ENCODE data around the gene DSC1. TPM values are rescaled to one million over a fixed set of nuclear protein-coding genes. Genes with fewer than 3 reads are reported as not detected.

DSC1 gene
- total and polyA plus RNA-seq, 2 of the 13 experiments (the other 11 are each of a cell fraction or from before 2014, with no cell fraction given), result not detected

DNA sequence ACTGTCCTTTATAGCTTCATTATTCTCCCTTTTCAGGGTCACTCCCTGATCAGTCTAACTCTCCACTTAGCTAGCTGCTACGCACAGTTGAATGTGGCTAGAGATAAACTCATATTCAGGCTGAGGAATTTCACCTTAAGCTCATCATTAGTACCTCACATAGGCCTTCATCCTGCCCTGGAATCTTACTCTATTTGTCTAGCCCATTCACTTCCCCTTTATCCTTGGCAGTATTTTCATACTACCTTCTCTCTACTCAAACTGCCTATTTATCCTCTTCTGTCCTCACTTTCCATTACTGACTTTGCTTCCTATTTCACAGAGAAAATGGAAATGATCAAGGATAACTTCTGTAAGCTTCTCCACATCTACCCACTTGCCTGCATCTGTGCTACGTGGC lies 49.9 kb downstream of the DSC1 start (continued):
- TF ChIP-seq, protein P1, sequence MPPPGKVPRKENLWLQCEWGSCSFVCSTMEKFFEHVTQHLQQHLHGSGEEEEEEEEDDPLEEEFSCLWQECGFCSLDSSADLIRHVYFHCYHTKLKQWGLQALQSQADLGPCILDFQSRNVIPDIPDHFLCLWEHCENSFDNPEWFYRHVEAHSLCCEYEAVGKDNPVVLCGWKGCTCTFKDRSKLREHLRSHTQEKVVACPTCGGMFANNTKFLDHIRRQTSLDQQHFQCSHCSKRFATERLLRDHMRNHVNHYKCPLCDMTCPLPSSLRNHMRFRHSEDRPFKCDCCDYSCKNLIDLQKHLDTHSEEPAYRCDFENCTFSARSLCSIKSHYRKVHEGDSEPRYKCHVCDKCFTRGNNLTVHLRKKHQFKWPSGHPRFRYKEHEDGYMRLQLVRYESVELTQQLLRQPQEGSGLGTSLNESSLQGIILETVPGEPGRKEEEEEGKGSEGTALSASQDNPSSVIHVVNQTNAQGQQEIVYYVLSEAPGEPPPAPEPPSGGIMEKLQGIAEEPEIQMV (CRISPR knock-in tag; IDR thresholded peaks at IDR 0.05; ENCODE audit: low read depth), result no peak
- TF ChIP-seq TOPORS (CRISPR knock-in tag; IDR thresholded peaks at IDR 0.05) (no peak), MYNN (CRISPR knock-in tag; IDR thresholded peaks at IDR 0.05; ENCODE audit: low read depth) (no peak), THAP11 (CRISPR knock-in tag; IDR thresholded peaks at IDR 0.05) (no peak)
- TF ChIP-seq, protein P2, sequence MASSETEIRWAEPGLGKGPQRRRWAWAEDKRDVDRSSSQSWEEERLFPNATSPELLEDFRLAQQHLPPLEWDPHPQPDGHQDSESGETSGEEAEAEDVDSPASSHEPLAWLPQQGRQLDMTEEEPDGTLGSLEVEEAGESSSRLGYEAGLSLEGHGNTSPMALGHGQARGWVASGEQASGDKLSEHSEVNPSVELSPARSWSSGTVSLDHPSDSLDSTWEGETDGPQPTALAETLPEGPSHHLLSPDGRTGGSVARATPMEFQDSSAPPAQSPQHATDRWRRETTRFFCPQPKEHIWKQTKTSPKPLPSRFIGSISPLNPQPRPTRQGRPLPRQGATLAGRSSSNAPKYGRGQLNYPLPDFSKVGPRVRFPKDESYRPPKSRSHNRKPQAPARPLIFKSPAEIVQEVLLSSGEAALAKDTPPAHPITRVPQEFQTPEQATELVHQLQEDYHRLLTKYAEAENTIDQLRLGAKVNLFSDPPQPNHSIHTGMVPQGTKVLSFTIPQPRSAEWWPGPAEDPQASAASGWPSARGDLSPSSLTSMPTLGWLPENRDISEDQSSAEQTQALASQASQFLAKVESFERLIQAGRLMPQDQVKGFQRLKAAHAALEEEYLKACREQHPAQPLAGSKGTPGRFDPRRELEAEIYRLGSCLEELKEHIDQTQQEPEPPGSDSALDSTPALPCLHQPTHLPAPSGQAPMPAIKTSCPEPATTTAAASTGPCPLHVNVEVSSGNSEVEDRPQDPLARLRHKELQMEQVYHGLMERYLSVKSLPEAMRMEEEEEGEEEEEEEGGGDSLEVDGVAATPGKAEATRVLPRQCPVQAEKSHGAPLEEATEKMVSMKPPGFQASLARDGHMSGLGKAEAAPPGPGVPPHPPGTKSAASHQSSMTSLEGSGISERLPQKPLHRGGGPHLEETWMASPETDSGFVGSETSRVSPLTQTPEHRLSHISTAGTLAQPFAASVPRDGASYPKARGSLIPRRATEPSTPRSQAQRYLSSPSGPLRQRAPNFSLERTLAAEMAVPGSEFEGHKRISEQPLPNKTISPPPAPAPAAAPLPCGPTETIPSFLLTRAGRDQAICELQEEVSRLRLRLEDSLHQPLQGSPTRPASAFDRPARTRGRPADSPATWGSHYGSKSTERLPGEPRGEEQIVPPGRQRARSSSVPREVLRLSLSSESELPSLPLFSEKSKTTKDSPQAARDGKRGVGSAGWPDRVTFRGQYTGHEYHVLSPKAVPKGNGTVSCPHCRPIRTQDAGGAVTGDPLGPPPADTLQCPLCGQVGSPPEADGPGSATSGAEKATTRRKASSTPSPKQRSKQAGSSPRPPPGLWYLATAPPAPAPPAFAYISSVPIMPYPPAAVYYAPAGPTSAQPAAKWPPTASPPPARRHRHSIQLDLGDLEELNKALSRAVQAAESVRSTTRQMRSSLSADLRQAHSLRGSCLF (CRISPR knock-in tag; IDR thresholded peaks at IDR 0.05; ENCODE audit: borderline replicate concordance), result no peak
- TF ChIP-seq, protein P3, sequence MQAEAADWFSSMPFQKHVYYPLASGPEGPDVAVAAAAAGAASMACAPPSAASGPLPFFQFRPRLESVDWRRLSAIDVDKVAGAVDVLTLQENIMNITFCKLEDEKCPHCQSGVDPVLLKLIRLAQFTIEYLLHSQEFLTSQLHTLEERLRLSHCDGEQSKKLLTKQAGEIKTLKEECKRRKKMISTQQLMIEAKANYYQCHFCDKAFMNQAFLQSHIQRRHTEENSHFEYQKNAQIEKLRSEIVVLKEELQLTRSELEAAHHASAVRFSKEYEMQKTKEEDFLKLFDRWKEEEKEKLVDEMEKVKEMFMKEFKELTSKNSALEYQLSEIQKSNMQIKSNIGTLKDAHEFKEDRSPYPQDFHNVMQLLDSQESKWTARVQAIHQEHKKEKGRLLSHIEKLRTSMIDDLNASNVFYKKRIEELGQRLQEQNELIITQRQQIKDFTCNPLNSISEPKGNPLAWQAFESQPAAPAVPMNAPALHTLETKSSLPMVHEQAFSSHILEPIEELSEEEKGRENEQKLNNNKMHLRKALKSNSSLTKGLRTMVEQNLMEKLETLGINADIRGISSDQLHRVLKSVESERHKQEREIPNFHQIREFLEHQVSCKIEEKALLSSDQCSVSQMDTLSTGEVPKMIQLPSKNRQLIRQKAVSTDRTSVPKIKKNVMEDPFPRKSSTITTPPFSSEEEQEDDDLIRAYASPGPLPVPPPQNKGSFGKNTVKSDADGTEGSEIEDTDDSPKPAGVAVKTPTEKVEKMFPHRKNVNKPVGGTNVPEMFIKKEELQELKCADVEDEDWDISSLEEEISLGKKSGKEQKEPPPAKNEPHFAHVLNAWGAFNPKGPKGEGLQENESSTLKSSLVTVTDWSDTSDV (CRISPR knock-in tag; IDR thresholded peaks at IDR 0.05), result no peak

Data from HepG2 (cell line).